Motor neuron (in vitro differentiated cells): ENCODE measurements around the gene CLASP1. TPM values are rescaled to one million over a fixed set of nuclear protein-coding genes. Genes with fewer than 3 reads are reported as not detected.
"Not testable (repeated sequence)": the region's sequence is repeated elsewhere in the genome, so short reads cannot be mapped to it uniquely, and the experiment has no call there.

Experiments used
- ATAC-seq, 8 experiments: fragments of 200-7000 bp; cut with Tn5 transposase; replicated peaks in 6 of 8; 2 replicates each; pipeline ENCODE4 v1.8.0; 2021; ENCODE audit warnings: mild to moderate bottlenecking in 8 of 8, moderate library complexity in 8 of 8
- H3K27ac ChIP-seq, 2 donors: fragments of 250-450 bp; sonication (Bioruptor Pico); 2 replicates each; pipeline ENCODE4 v1.9.0; 2021; ENCODE audit warnings: antibody characterized with exemption in 2 of 2, mild to moderate bottlenecking in 2 of 2, moderate library complexity in 1 of 2
- H3K4me1 ChIP-seq, 2 donors: fragments of 250-450 bp; sonication (Bioruptor Pico); replicated peaks in 1 of 2; 2 replicates each; pipeline ENCODE4 v1.6.1; 2021; ENCODE audit warnings: antibody characterized with exemption in 2 of 2, mild to moderate bottlenecking in 2 of 2, moderate library complexity in 1 of 2
- H3K4me3 ChIP-seq, 5 donors: fragments of 250-450 bp; sonication (Bioruptor Pico); 2 replicates each; pipeline ENCODE4 v1.9.0; 2021; ENCODE audit warnings: antibody characterized with exemption in 5 of 5, mild to moderate bottlenecking in 5 of 5, moderate library complexity in 4 of 5
- WGBS, 10 experiments: fragments of 450-650 bp; shearing (Covaris generic); methylation state at CpG; one replicate each; pipeline ENCODE4 v1.0.0; 2022; 5-methylcytosine and 5-hydroxymethylcytosine counted together
- in situ Hi-C, 9 experiments: fragments of 400-800 bp; cut with MboI; loops; one replicate each; pipeline ENCODE4 v1.15.0; 2021; ENCODE audit warnings: low sequenced_read_pairs in 9 of 9, low pct_unique_long_range_greater_than_20kb in 2 of 9; ENCODE audit not compliant: unreplicated experiment in 9 of 9
- total RNA-seq, 8 experiments: library from RNA; unstranded; fragments of 300-600 nt; gene quantifications; 2 replicates each; pipeline versions ENCODE4 v1.2.3 to v1.2.4, GENCODE V29; 2022

CLASP1 gene
- total RNA-seq, 8 experiments from 2014 or later, result 36.3 to 66.7 (median 54.6) TPM

DNA sequence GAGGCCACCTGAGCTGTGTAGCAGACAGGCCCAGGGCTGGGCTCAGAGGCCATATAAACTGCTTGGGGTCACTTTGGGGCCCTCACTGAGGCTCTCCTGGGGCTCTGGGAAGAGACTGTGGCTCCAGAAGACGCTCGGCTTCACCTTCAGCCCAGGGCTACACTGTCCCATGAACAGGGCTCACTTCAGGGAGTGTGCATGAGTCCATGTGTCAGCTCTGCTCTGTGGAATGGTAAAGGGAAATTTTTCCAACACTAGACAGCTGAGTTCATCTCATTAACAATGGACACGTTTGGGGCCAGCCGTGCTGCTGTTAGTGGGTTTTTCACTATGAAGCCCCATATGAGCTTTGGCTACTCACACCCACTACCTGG, 298.9 kb downstream of the CLASP1 start:
- no peaks in the 10 kb centered on the region for H3K4me1 ChIP-seq
- WGBS, 10 experiments, result 60 to 100% (median 88%) methylated on average over 1 to 3 of the region's 4 CpGs; no CpG with 5 or more reads in 5 of the 10 experiments
- ATAC-seq, result no peak
- H3K4me3 ChIP-seq, result no peak overlapping the region
- H3K27ac ChIP-seq, result no peak overlapping the region
- in situ Hi-C loops, result loop anchor here in 2 of 9 experiments (10.0 to 25.0 kb wide), 2 partner anchors 238 to 256 kb away; no protein-coding TSS in a partner anchor

GRCh38 chr2:121349721-121350401, 299.4 kb downstream of the CLASP1 start:
- Histone ChIP-seq H3K4me1 (no peaks in the 10 kb centered on the region), H3K27ac (no peak overlapping the region), H3K4me3 (no peak overlapping the region)
- no peak for ATAC-seq
- in situ Hi-C loops, result loop anchor here in 3 of 9 experiments (10.0 to 25.0 kb wide), 3 partner anchors 238 to 263 kb away; no protein-coding TSS in a partner anchor
- 82 to 100% (median 90%) methylated on average over 2 to 4 of the region's 4 CpGs; no CpG with 5 or more reads in 4 of the 10 experiments for WGBS, 10 experiments

DNA sequence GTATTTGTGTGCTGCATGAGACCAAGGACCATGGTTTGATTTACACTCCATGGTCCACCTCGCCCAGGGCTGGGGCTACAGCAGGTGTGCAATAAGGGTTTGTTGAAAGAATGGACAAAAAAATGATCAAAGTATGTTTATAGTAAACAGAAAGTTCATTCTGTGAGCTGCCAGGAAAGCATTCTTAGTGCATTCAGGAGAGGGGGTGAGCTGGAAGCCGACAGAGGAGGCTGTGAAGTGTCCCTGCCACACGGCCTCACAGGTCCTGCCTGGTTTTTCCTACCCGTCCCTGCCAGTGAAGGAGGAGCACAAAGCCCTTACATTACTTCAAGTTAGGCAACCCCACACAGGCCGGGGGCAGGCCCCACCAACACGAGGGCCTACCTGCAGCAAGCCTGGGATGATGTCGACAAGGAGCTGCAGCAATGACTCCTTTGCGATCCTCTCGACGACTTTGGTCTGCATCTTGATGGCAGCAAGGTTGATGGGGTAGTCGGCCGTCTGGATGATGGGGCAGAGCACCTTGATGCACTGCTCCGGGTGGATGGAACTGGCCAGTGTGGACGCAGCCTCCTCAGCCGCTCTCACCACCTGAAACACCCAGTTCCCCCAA, 301.0 kb downstream of the CLASP1 start:
- WGBS, 10 experiments, result 80 to 100% (median 95%) methylated on average over 1 to 5 of the region's 15 CpGs; no CpG with 5 or more reads in 2 of the 10 experiments
- Histone ChIP-seq H3K27ac (no peak overlapping the region), H3K4me1 (no peaks in the 10 kb centered on the region), H3K4me3 (no peak overlapping the region)
- in situ Hi-C loops, result loop anchor here in 1 of 9 experiments (25.0 kb wide), 1 partner anchor 261 kb away; no protein-coding TSS in a partner anchor
- ATAC-seq, result no peak

DNA sequence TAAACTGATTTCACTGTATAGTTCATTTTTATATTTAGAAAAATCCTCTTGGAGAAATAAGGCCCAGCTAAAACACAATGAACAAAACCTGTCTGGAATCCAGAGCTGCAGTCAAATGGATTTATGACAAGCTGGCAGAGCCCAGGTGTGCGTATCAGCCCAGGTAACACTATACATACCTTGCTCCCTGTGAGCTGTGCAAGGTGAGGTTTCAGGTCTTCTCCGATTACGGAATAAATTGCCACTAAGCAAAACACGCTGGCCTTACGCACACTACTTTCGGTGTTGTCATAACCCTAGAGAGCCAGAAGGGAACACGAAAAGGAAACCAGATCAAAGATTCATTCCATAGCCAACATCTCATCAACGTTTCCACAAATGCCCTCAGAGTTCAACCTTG, 302.4 kb downstream of the CLASP1 start:
- Histone ChIP-seq H3K4me1 (no peaks in the 10 kb centered on the region), H3K27ac (no peak overlapping the region), H3K4me3 (no peak overlapping the region)
- 79 to 100% (median 93%) methylated on average over 2 to 8 of the region's 8 CpGs; no CpG with 5 or more reads in 3 of the 10 experiments for WGBS, 10 experiments
- ATAC-seq, result no peak
- in situ Hi-C loops, result loop anchor here in 1 of 9 experiments (25.0 kb wide), 1 partner anchor 260 kb away; no protein-coding TSS in a partner anchor

GRCh38 chr2:121346407-121346806, 302.9 kb downstream of the CLASP1 start:
- in situ Hi-C loops, result loop anchor here in 1 of 9 experiments (25.0 kb wide), 1 partner anchor 259 kb away; no protein-coding TSS in a partner anchor
- H3K4me3 ChIP-seq, result no peak overlapping the region
- ATAC-seq, result no peak

DNA sequence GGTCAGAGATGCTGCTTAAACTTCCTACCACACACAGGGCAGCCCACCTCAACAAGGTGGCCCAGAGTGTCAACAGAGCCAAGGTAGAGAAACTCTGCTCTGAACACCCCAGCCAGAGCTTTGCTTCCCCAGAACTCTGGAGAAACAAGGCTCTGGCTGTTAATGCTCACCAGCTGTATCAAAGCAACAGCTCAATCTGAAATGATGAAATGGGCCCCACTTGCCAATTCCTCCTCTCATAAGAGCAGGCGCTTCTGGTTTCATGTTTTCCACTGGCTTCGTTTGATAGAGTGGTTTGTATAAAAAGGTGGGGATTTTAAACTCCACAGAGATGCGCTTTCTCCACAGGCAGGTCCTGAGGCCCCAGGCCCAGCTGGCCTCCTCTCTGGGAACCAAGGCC, 303.4 kb downstream of the CLASP1 start:
- no peak overlapping the region for H3K27ac ChIP-seq
- WGBS, 10 experiments, result 57 to 100% (median 89%) methylated on average over 1 to 3 of the region's 3 CpGs; no CpG with 5 or more reads in 2 of the 10 experiments
- no peak for ATAC-seq
- in situ Hi-C loops, result loop anchor here in 1 of 9 experiments (25.0 kb wide), 1 partner anchor 259 kb away; no protein-coding TSS in a partner anchor
- no peak overlapping the region for H3K4me3 ChIP-seq
- no peaks in the 10 kb centered on the region for H3K4me1 ChIP-seq

More at GRCh38 chr2:121346407-121346806, 302.9 kb downstream of the CLASP1 start:
- H3K27ac ChIP-seq, result no peak overlapping the region
- no peaks in the 10 kb centered on the region for H3K4me1 ChIP-seq
- WGBS, 10 experiments, result 80 to 100% (median 92%) methylated on average over 1 to 5 of the region's 6 CpGs; no CpG with 5 or more reads in 3 of the 10 experiments

DNA sequence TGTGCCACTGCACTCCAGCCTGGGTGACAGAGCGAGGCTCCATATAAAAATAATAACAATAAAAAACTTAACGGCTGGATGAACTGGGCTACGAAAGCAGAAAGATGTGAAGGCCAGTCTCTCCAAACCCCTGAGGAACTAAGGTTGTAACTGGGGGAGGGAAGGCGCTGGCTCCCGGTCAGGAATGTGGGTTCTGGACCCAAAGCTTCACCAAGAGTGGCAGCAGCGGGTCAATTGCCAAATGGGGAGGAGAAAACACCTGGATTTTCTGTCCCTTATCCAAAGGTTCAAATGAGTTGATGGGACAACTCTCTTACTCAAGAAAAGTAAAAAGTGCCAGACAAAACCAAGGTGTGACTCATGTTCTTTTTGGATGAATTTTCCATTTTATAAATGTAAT, 304.2 kb downstream of the CLASP1 start:
- Histone ChIP-seq H3K27ac (no peak overlapping the region), H3K4me3 (no peak overlapping the region), H3K4me1 (no peaks in the 10 kb centered on the region)
- no peak for ATAC-seq
- 83 to 100% (median 96%) methylated on average over 1 to 6 of the region's 6 CpGs for WGBS, 10 experiments
- in situ Hi-C loops, result loop anchor here in 1 of 9 experiments (25.0 kb wide), 1 partner anchor 258 kb away; no protein-coding TSS in a partner anchor

DNA sequence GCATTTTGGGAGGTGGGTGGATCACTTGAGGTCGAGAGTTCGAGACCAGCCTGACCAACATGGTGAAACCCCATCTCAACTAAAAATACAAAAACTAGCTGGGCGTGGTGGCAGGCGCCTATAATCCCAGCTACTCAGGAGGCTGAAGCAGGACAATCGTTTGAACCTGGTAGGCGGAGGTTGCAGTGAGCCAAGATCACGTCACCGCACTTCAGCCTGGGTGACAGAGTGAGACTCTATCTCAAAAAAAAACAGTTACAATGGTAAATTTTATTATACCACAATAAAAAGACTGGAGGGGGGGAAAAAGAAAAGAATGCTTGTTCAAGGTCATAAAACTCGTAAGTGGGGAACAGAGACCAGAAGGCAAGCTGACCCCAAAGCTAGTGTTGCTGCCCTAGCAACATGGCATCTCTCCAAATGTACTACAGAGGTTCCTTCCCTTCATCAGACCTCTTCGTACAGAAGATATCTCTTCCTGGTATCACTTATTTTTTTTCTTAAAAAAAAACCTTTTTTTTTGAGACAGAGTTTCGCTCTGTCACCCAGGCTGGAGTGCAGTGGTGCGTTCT, 305.3 kb downstream of the CLASP1 start:
- ATAC-seq, H3K4me3 ChIP-seq, H3K4me1 ChIP-seq, H3K27ac ChIP-seq: not testable (repeated sequence)
- in situ Hi-C loops, result loop anchor here in 1 of 9 experiments (25.0 kb wide), 1 partner anchor 257 kb away; no protein-coding TSS in a partner anchor
- WGBS, 10 experiments, result 94 to 100% (median 98%) methylated on average over 1 to 10 of the region's 12 CpGs; no CpG with 5 or more reads in 1 of the 10 experiments

GRCh38 chr2:121343191-121343590, 306.1 kb downstream of the CLASP1 start:
- Histone ChIP-seq H3K27ac (no peak overlapping the region), H3K4me3 (no peak overlapping the region), H3K4me1 (no peaks in the 10 kb centered on the region)
- ATAC-seq, result no peak
- in situ Hi-C loops, result loop anchor here in 1 of 9 experiments (25.0 kb wide), 1 partner anchor 256 kb away; no protein-coding TSS in a partner anchor
- WGBS, 10 experiments, result 40 to 100% (median 81%) methylated on average over 1 to 2 of the region's 2 CpGs; no CpG with 5 or more reads in 1 of the 10 experiments

GRCh38 chr2:121342751-121343150, 306.5 kb downstream of the CLASP1 start:
- ATAC-seq, result no peak
- H3K4me1 ChIP-seq, result no peaks in the 10 kb centered on the region
- WGBS, 10 experiments, result 80 to 100% (median 94%) methylated on average over 1 to 5 of the region's 5 CpGs
- in situ Hi-C loops, result loop anchor here in 1 of 9 experiments (25.0 kb wide), 1 partner anchor 255 kb away; no protein-coding TSS in a partner anchor
- H3K27ac ChIP-seq, result no peak overlapping the region
- no peak overlapping the region for H3K4me3 ChIP-seq

- in situ Hi-C loops, result loop anchor here in 1 of 9 experiments (25.0 kb wide), 1 partner anchor 254 kb away; no protein-coding TSS in a partner anchor
- no peak for ATAC-seq
- Histone ChIP-seq H3K27ac (no peak overlapping the region), H3K4me3 (no peak overlapping the region), H3K4me1 (peaks cover 3 to 11% of the 10 kb centered on the region in 2 donors)
- 60 to 100% (median 91%) methylated on average over 1 to 3 of the region's 4 CpGs; no CpG with 5 or more reads in 4 of the 10 experiments for WGBS, 10 experiments
These were observed 308.3 kb downstream of the CLASP1 start for GRCh38 chr2:121340926-121341325.

- peak in 1 of 8 experiments; percentile 5 for ATAC-seq
- in situ Hi-C loops, result loop anchor here in 1 of 9 experiments (25.0 kb wide), 1 partner anchor 251 kb away; no protein-coding TSS in a partner anchor
- peaks cover 9 to 11% of the 10 kb centered on the region in 2 donors for H3K4me1 ChIP-seq
- H3K27ac ChIP-seq, result no peak overlapping the region
- 86 to 100% (median 97%) methylated on average over 1 to 9 of the region's 20 CpGs; no CpG with 5 or more reads in 5 of the 10 experiments for WGBS, 10 experiments
- no peak overlapping the region for H3K4me3 ChIP-seq
These were observed 311.0 kb downstream of the CLASP1 start for GRCh38 chr2:121338281-121338680.
